ENCODE results near the gene GDNF.

GDNF gene

GRCh38 chr5:37833990-37834389 lies 5.9 kb downstream of the GDNF start:
- no peak for TF ChIP-seq CTCF (IDR thresholded peaks at IDR 0.05; ENCODE audit: low read depth, low read length)
- peaks cover 20% of the 10 kb centered on the region for H3K27me3 ChIP-seq
- H3K4me3 ChIP-seq (ENCODE audit: low read depth, low read length) = peak overlapping the region; percentile 51

GRCh38 chr5:37831821-37832534 lies 7.9 kb downstream of the GDNF start:
- Histone ChIP-seq H3K27me3 (no peaks in the 10 kb centered on the region; the same call in 1 of the 2 replicates), H3K9me3 (no peaks in the 10 kb centered on the region), H3K36me3 (peaks cover 6% of the 10 kb centered on the region; the same call in 1 of the 2 replicates), H3K4me3 (ENCODE audit: low read depth, low read length) (no peak overlapping the region), H3K4me1 (peaks cover 23% of the 10 kb centered on the region)
- TF ChIP-seq CTCF (IDR thresholded peaks at IDR 0.05; ENCODE audit: low read depth, low read length) = no peak
- DNase-seq = no peak

More at GRCh38 chr5:37833990-37834389, 5.9 kb downstream of the GDNF start:
- peaks cover 6% of the 10 kb centered on the region; the same call in 1 of the 2 replicates for H3K36me3 ChIP-seq
- DNase-seq = peak; percentile 40
- H3K4me1 ChIP-seq = peaks cover 23% of the 10 kb centered on the region
- 0 out of 2 replicates have a peak, but pooled peaks cover 4% of the 10 kb centered on the region for H3K9me3 ChIP-seq

- peaks cover 6% of the 10 kb centered on the region; the same call in 1 of the 2 replicates for H3K36me3 ChIP-seq
- TF ChIP-seq CTCF (IDR thresholded peaks at IDR 0.05; ENCODE audit: low read depth, low read length) = no peak
Observed at GRCh38 chr5:37830348-37830747, 9.5 kb downstream of the GDNF start.

GRCh38 chr5:37825334-37825915 lies 14.4 kb downstream of the GDNF start:
- TF ChIP-seq CTCF (IDR thresholded peaks at IDR 0.05; ENCODE audit: low read depth, low read length) = no peak
- Histone ChIP-seq H3K9me3 (no peaks in the 10 kb centered on the region), H3K27me3 (no peaks in the 10 kb centered on the region), H3K4me3 (ENCODE audit: low read depth, low read length) (no peak overlapping the region), H3K36me3 (peaks cover 2% of the 10 kb centered on the region; the same call in 1 of the 2 replicates), H3K4me1 (no peaks in the 10 kb centered on the region)
- no peak for DNase-seq

More at GRCh38 chr5:37830348-37830747, 9.5 kb downstream of the GDNF start:
- no peak for DNase-seq
- H3K4me3 ChIP-seq (ENCODE audit: low read depth, low read length) = no peak overlapping the region
- no peaks in the 10 kb centered on the region for H3K27me3 ChIP-seq
- H3K9me3 ChIP-seq = no peaks in the 10 kb centered on the region
- peaks cover 23% of the 10 kb centered on the region for H3K4me1 ChIP-seq

- Histone ChIP-seq H3K4me1 (no peaks in the 10 kb centered on the region), H3K27me3 (no peaks in the 10 kb centered on the region), H3K4me3 (ENCODE audit: low read depth, low read length) (no peak overlapping the region), H3K9me3 (no peaks in the 10 kb centered on the region), H3K36me3 (no peaks in the 10 kb centered on the region; the same call in none of the 2 replicates)
- no peak for DNase-seq
- TF ChIP-seq CTCF (IDR thresholded peaks at IDR 0.05; ENCODE audit: low read depth, low read length) = no peak
Observed at GRCh38 chr5:37823433-37824152, 16.2 kb downstream of the GDNF start.

All from BE2C (cell line).